Measurements from ENCODE around the gene TMA7B.

GRCh38 chr22:39943337-39943736 lies 16.9 kb upstream of the TMA7B start:
- no peak for TF ChIP-seq POLR2AphosphoS5 (IDR thresholded peaks at IDR 0.05; ENCODE audit: low read depth)
- TF ChIP-seq REST (IDR thresholded peaks at IDR 0.05; ENCODE audit: insufficient replicate concordance, low read depth) = no peak
- no peak for TF ChIP-seq CTCF (IDR thresholded peaks at IDR 0.05; ENCODE audit: insufficient read depth, low read length)

Measured in HL-60 (cell line).